ENCODE measurements around the gene TNNC1.

- TF ChIP-seq, protein P1, sequence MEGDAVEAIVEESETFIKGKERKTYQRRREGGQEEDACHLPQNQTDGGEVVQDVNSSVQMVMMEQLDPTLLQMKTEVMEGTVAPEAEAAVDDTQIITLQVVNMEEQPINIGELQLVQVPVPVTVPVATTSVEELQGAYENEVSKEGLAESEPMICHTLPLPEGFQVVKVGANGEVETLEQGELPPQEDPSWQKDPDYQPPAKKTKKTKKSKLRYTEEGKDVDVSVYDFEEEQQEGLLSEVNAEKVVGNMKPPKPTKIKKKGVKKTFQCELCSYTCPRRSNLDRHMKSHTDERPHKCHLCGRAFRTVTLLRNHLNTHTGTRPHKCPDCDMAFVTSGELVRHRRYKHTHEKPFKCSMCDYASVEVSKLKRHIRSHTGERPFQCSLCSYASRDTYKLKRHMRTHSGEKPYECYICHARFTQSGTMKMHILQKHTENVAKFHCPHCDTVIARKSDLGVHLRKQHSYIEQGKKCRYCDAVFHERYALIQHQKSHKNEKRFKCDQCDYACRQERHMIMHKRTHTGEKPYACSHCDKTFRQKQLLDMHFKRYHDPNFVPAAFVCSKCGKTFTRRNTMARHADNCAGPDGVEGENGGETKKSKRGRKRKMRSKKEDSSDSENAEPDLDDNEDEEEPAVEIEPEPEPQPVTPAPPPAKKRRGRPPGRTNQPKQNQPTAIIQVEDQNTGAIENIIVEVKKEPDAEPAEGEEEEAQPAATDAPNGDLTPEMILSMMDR (IDR thresholded peaks at IDR 0.05 in 8 of 11, conservative IDR thresholded peaks at IDR 0.05 in 3 of 11): no peak
- TF ChIP-seq POLR2AphosphoS5 (IDR thresholded peaks at IDR 0.05): no peak
- TF ChIP-seq POLR2A (IDR thresholded peaks at IDR 0.05): no peak
These were observed 4.4 kb upstream of the TNNC1 start for GRCh38 chr3:52458031-52458760.

Measured in spleen (tissue), 7 donors.